Kidney (tissue), 14 donors: ENCODE data around the gene HGF. TPM values are rescaled to one million over a fixed set of nuclear protein-coding genes. Genes with fewer than 3 reads are reported as not detected.

Experiments used
- DNase-seq, 5 donors: peaks; one replicate each; pipeline ENCODE4 v3.0.0-alpha.2; 2013 to 2020
- FAIRE-seq: peaks from 2 replicates; lab custom pipeline; 2012; peaks lifted over from hg19 to GRCh38; lab: Jason Lieb, UNC
- H3K27ac ChIP-seq, 2 donors: one replicate each; pipeline ENCODE4 v1.7.0; 2013; ENCODE audit warnings: low read depth in 2 of 2, low read length in 2 of 2, inconsistent platforms in 1 of 2
- H3K27me3 ChIP-seq: one replicate; pipeline ENCODE4 v1.7.1; 2013; ENCODE audit warnings: low read length, inconsistent platforms; ENCODE audit not compliant: control insufficient read depth, insufficient read depth
- H3K36me3 ChIP-seq, 3 donors: one replicate each; pipeline versions ENCODE4 v1.7.0 to v1.7.1; 2013; ENCODE audit warnings: low read length in 3 of 3, control low read depth in 1 of 3, inconsistent platforms in 1 of 3; ENCODE audit not compliant: insufficient read depth in 3 of 3, control insufficient read depth in 2 of 3
- H3K4me1 ChIP-seq, 3 donors: one replicate each; pipeline versions ENCODE4 v1.7.0 to v1.7.1; 2013; ENCODE audit warnings: low read length in 3 of 3, inconsistent platforms in 1 of 3, low read depth in 1 of 3; ENCODE audit not compliant: control insufficient read depth in 2 of 3, insufficient read depth in 2 of 3
- H3K4me3 ChIP-seq, 3 donors: one replicate each; pipeline versions ENCODE4 v1.7.0 to v1.8.1; 2013; ENCODE audit warnings: low read length in 3 of 3, control low read depth in 1 of 3, inconsistent platforms in 1 of 3
- H3K9ac ChIP-seq, 3 donors: one replicate each; pipeline versions ENCODE4 v1.7.0 to v1.7.1; 2013; ENCODE audit warnings: low read length in 3 of 3, control low read depth in 1 of 3, inconsistent platforms in 1 of 3
- H3K9me3 ChIP-seq, 3 donors: one replicate each; pipeline versions ENCODE4 v1.7.0 to v1.7.1; 2013; ENCODE audit warnings: low read length in 3 of 3, control low read depth in 1 of 3, inconsistent platforms in 1 of 3; ENCODE audit not compliant: control insufficient read depth in 2 of 3, insufficient read depth in 1 of 3
- intact Hi-C: fragments of 100-400 bp; cut with DNase I; formaldehyde crosslinking; loops from one replicate; pipeline ENCODE4 v1.11.1; 2022
- polyA plus RNA-seq: library from polyadenylated mRNA; stranded (reverse); fragments of 350-450 nt; fragmentation: Illumina TruSeq; extraction: RNeasy Lipid Tissue Mini Kit (QIAGEN cat#74804); gene quantifications from one replicate; pipeline ENCODE4 v1.2.3, GENCODE V29; 2014; ENCODE audit warnings: low read depth, low replicate concordance; ENCODE audit not compliant: insufficient read depth
- total RNA-seq: library from RNA; stranded (reverse); fragmentation: NEBNext Ultra II Directional; extraction: Animal tissue kit (Norgen Biotek cat#: 25700); gene quantifications from one replicate; pipeline ENCODE4 v1.2.1, GENCODE V29; 2021
- TF ChIP-seq, protein P1 (sequence below): IDR thresholded peaks from 3 replicates; pipeline ENCODE4 v1.5.1; 2012; ENCODE audit warnings: mild to moderate bottlenecking, moderate library complexity, borderline replicate concordance; ENCODE audit not compliant: insufficient read depth; ENCODE audit errors: extremely low read depth
- donor health status: control.
- donor health status: control.
- donor health status: control.
- donor health status: control.
- donor health status: control.
- donor health status: DM: yes; HTN: yes; CAD: no.
- donor health status: Normal renal cell carcinoma (clear cell type).

HGF gene
- total and polyA plus RNA-seq, 2 donors from 2014 or later, result 2.6 to 23.8 TPM

DNA sequence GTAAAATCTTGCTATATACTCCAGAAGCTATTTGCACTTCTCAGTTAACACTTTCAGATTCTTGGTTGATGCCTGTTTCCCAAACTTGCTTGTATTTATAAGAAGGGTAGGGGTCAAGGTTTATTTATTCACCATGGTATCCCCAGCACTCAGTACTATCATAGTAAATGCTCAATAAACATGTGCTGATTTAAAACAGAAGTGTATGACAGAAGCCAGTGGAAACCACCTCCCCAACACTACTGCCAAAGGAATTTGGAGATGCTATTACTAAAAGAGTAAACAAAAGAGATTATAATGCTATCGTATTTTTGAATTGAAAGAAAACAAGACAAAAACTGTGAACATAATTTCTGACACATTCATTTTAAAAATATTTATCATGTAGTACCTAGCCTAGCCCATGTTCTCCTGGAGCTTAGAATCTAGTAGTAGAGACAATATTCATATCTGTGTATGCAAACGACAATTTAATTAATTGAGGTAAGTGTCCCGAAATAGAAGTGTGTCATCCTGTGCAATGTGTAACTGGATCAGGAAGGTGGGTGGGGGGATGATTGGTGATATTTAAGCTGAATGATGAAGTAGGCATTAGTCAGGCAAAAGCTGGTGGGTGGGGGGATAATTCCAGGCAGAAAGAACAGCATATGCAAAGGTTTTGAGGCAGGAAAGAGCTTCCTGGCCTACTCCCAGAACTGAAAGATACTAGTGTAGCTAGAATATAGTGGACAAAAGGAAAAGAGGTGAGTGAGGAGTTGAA is 77.5 kb downstream of the HGF start:
- TF ChIP-seq, protein P1, sequence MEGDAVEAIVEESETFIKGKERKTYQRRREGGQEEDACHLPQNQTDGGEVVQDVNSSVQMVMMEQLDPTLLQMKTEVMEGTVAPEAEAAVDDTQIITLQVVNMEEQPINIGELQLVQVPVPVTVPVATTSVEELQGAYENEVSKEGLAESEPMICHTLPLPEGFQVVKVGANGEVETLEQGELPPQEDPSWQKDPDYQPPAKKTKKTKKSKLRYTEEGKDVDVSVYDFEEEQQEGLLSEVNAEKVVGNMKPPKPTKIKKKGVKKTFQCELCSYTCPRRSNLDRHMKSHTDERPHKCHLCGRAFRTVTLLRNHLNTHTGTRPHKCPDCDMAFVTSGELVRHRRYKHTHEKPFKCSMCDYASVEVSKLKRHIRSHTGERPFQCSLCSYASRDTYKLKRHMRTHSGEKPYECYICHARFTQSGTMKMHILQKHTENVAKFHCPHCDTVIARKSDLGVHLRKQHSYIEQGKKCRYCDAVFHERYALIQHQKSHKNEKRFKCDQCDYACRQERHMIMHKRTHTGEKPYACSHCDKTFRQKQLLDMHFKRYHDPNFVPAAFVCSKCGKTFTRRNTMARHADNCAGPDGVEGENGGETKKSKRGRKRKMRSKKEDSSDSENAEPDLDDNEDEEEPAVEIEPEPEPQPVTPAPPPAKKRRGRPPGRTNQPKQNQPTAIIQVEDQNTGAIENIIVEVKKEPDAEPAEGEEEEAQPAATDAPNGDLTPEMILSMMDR, result no peak
- Histone ChIP-seq H3K9ac (no peak overlapping the region), H3K27me3 (no peaks in the 10 kb centered on the region), H3K36me3 (no peaks in the 10 kb centered on the region), H3K4me3 (no peak overlapping the region), H3K9me3 (no peaks in the 10 kb centered on the region), H3K27ac (no peak overlapping the region), H3K4me1 (no peaks in the 10 kb centered on the region)
- DNase-seq (no peak), FAIRE-seq (no peak)
- intact Hi-C loops, result no loop called here

- H3K9ac ChIP-seq, result no peak overlapping the region
- H3K36me3 ChIP-seq, result no peaks in the 10 kb centered on the region
- H3K27me3 ChIP-seq, result no peaks in the 10 kb centered on the region
- no peak overlapping the region for H3K4me3 ChIP-seq
- DNase-seq (no peak), FAIRE-seq (no peak)
- H3K27ac ChIP-seq, result no peak overlapping the region
- H3K9me3 ChIP-seq, result no peaks in the 10 kb centered on the region
- TF ChIP-seq, protein P1, result no peak
- H3K4me1 ChIP-seq, result no peaks in the 10 kb centered on the region
- intact Hi-C loops, result no loop called here
These were observed 78.5 kb downstream of the HGF start for GRCh38 chr7:81691199-81691821.

GRCh38 chr7:81690688-81691087 is 79.2 kb downstream of the HGF start:
- no peak for FAIRE-seq

More at GRCh38 chr7:81690688-81691087, 79.2 kb downstream of the HGF start:
- H3K36me3 ChIP-seq, result no peaks in the 10 kb centered on the region
- DNase-seq, result no peak
- H3K27ac ChIP-seq, result no peak overlapping the region
- no peak overlapping the region for H3K9ac ChIP-seq
- H3K27me3 ChIP-seq, result no peaks in the 10 kb centered on the region
- H3K4me1 ChIP-seq, result no peaks in the 10 kb centered on the region
- TF ChIP-seq, protein P1, result no peak
- H3K4me3 ChIP-seq, result no peak overlapping the region
- intact Hi-C loops, result no loop called here
- no peaks in the 10 kb centered on the region for H3K9me3 ChIP-seq
